Neural crest cell (in vitro differentiated cells): ENCODE measurements around the gene COL4A1. TPM values are rescaled to one million over a fixed set of nuclear protein-coding genes. Genes with fewer than 3 reads are reported as not detected.

Experiments
- DNase-seq: peaks from one replicate; pipeline ENCODE4 v3.0.0; 2021; ENCODE audit warnings: low read depth, mixed read lengths, low spot score
- H3K27ac Mint-ChIP-seq: one replicate; pipeline ENCODE4 v1.8.0; 2021; ENCODE audit warnings: mild to moderate bottlenecking, mixed read lengths; ENCODE audit not compliant: unreplicated experiment
- H3K27me3 Mint-ChIP-seq: 2 replicates; pipeline ENCODE4 v1.8.0; 2021; ENCODE audit warnings: low read depth, mild to moderate bottlenecking, mixed read lengths
- H3K36me3 Mint-ChIP-seq: 2 replicates; pipeline ENCODE4 v1.8.0; 2021; ENCODE audit warnings: low read depth, mild to moderate bottlenecking, mixed read lengths
- H3K4me1 Mint-ChIP-seq: 2 replicates; pipeline ENCODE4 v1.8.0; 2021; ENCODE audit warnings: mixed read lengths
- H3K4me3 Mint-ChIP-seq: one replicate; pipeline ENCODE4 v1.8.0; 2021; ENCODE audit warnings: mild to moderate bottlenecking, mixed read lengths
- H3K9me3 Mint-ChIP-seq: 2 replicates; pipeline ENCODE4 v1.8.0; 2021; ENCODE audit warnings: mixed read lengths
- total RNA-seq: library from RNA; stranded (reverse); gene quantifications from 2 replicates; pipeline ENCODE4 v1.2.1, GENCODE V29; 2021
- TF ChIP-seq, protein P1 (sequence below): fragments of 200-600 bp; sonication (generic); conservative IDR thresholded peaks from 2 replicates; pipeline ENCODE4 v1.5.0; 2021; ENCODE audit warnings: antibody characterized with exemption, mild to moderate bottlenecking

COL4A1 gene
- total RNA-seq, 1 donor from 2014 or later = 65.5 TPM

DNA sequence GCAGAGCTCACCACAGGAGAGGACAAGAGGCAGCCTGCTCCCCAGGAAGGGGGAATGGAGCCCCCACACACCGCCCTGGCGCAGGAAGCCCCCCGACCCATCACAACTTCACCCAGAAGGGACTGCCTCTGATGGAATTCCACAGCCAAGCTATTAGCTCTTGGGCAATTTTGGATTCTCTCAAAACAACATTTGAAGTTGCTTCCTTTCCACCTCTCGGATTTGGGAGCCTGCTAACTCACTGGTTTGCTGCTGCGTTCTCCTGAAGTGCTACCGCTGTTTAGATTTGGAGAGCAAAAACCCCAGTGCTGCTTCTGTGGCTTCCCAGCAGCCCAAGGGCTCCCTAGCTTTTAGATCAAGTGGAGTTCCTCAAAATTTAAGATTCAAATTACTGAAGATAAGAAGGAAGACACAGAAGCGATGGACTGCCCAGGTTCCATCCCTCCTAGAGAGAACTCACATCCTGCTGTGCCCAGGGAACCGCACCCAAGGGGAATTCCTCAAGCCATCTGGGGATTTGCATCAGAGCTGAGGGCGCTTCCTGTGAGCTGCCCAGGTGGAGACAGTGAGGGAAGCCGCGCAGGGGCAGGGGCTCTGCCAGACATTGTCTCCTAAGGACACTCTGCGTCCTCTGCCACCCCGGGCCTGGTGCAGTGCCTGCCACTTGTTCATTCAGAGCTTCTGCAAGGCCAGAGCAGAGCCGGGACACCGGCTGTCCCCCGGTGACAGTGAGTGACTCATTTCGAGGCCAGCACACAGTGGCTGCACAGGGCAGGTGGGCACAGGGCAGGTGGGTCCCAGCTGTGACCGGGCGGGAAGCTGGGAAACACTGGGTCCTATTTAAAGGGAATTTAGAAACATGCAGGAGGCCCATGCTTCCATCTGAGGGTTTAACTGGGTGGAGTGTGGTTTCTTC, 45.5 kb downstream of the COL4A1 start:
- H3K4me3 Mint-ChIP-seq = no peak overlapping the region
- no peaks in the 10 kb centered on the region for H3K36me3 Mint-ChIP-seq
- no peaks in the 10 kb centered on the region for H3K9me3 Mint-ChIP-seq
- no peaks in the 10 kb centered on the region for H3K27me3 Mint-ChIP-seq
- H3K4me1 Mint-ChIP-seq = peaks cover 46% of the 10 kb centered on the region
- TF ChIP-seq, protein P1, sequence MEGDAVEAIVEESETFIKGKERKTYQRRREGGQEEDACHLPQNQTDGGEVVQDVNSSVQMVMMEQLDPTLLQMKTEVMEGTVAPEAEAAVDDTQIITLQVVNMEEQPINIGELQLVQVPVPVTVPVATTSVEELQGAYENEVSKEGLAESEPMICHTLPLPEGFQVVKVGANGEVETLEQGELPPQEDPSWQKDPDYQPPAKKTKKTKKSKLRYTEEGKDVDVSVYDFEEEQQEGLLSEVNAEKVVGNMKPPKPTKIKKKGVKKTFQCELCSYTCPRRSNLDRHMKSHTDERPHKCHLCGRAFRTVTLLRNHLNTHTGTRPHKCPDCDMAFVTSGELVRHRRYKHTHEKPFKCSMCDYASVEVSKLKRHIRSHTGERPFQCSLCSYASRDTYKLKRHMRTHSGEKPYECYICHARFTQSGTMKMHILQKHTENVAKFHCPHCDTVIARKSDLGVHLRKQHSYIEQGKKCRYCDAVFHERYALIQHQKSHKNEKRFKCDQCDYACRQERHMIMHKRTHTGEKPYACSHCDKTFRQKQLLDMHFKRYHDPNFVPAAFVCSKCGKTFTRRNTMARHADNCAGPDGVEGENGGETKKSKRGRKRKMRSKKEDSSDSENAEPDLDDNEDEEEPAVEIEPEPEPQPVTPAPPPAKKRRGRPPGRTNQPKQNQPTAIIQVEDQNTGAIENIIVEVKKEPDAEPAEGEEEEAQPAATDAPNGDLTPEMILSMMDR = no peak
- DNase-seq = no peak
- peak overlapping the region; percentile 13 for H3K27ac Mint-ChIP-seq

DNA sequence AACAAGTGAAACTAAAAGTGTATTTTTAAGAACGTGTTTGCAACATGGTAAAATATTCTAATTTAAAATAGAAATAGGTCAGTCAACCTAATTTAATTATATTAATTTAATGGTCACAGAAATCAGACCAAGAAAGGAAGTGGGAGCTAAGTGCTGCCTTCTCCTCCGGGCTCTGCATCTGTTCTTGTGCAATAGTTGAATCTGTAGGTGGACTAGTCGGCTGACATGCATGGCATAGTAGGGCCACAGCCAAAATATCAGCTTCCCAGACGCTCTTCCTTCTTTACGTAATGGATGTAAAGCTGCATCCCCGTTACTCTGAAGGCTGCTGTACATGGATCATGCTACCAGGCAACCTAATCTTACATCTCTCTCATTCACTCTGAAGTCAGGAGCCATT, 47.3 kb downstream of the COL4A1 start:
- Mint-ChIP-seq H3K36me3 (no peaks in the 10 kb centered on the region), H3K4me1 (peaks cover 40% of the 10 kb centered on the region), H3K9me3 (no peaks in the 10 kb centered on the region), H3K27me3 (no peaks in the 10 kb centered on the region), H3K27ac (no peak overlapping the region), H3K4me3 (no peak overlapping the region)
- TF ChIP-seq, protein P1 = no peak
- DNase-seq = no peak

DNA sequence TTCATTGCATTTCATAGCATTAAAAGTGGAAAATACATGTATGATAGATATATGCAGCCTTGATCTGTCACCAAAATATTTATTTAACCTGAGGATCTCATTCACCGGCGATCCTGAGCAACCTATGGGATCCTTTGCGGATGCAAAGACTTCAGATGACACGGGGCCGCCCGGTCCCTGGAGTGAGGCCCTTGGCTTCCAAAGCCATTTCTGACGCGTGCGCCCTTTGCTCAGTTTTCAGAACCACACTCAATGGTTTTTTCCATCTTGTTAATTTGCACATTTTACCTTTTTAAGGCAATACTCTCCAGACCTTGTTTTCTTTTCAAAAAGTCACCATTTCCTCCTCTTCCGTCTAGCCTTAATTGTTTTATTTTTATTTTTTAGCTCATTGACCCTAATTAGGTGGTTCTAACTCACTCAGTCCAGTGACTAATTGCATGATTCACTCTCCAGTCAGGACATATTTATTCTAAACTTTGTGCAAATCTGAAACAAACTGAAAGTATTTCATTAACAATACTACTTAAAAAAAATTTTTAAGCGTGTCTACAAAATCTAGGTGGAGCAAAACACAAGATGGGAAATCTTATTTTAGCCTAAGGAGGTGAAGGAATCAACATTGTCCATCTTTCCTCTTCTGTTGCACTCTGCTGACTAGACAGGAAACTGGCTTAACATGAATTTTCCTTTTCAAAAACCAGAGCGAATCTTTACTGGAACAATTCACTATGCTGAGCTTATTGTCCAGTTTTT, 47.9 kb downstream of the COL4A1 start:
- H3K4me3 Mint-ChIP-seq = no peak overlapping the region
- H3K4me1 Mint-ChIP-seq = peaks cover 38% of the 10 kb centered on the region
- H3K27ac Mint-ChIP-seq = no peak overlapping the region
- no peaks in the 10 kb centered on the region for H3K9me3 Mint-ChIP-seq
- DNase-seq = no peak
- no peaks in the 10 kb centered on the region for H3K36me3 Mint-ChIP-seq
- TF ChIP-seq, protein P1 = no peak
- H3K27me3 Mint-ChIP-seq = no peaks in the 10 kb centered on the region

DNA sequence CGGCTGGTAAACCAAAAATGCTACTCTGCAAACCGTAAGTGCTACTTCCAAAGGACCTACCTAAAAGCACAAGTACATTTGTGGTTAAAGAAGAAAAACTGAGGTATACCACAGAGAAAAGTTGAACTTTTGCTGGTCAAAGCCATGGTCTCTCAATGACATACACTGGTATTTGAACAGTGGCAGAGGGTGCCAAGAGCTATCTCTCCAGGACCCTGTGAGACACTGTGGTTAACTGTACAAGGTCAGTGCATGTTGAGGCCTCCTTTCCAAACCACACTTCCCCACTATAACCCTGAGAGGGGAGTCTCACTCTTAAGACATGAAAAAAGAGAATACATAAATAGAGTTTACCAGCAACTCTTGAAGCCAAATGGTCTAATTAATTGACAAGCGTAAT, 49.5 kb downstream of the COL4A1 start:
- Mint-ChIP-seq H3K27me3 (no peaks in the 10 kb centered on the region), H3K4me1 (peaks cover 29% of the 10 kb centered on the region), H3K9me3 (no peaks in the 10 kb centered on the region), H3K36me3 (no peaks in the 10 kb centered on the region), H3K4me3 (no peak overlapping the region), H3K27ac (no peak overlapping the region)
- TF ChIP-seq, protein P1 = no peak
- no peak for DNase-seq

DNA sequence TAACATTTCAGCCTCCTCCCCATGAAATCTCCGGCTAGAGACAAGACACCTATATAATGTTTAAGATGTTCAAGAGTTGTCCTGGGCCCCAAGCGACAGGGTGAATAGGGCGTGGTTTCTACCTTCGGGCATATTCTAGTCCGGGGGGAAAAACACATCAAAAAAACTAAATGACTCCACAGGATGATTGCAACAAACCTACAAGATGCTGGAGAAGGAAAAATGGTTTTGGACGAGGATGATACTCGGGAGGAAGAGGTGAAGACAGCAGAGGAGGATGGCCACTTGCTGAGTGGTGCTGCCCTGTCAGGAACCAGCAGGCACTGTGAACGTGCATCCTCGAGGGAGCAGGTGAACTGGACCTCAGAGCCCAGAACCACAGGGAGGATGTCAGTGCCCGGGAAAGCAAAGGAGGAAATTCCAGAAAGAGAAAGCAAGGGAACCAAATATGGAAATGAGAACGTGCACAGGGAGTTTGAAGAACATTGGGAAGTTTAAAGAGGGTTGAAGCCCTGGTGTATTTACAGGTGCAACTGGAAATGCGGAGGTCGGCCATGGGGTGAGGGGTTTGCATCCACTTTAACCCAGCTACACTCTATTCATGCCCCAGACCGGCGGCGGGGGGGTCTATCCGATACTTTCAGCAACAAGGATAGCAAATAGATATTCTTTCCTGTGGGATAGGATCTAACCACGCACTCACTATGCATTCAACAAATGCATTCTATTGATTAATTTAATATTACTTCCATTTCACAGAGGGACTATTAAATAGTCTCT, 50.6 kb downstream of the COL4A1 start:
- no peaks in the 10 kb centered on the region for H3K36me3 Mint-ChIP-seq
- no peaks in the 10 kb centered on the region for H3K27me3 Mint-ChIP-seq
- H3K4me1 Mint-ChIP-seq = peaks cover 18% of the 10 kb centered on the region
- H3K27ac Mint-ChIP-seq = no peak overlapping the region
- no peak overlapping the region for H3K4me3 Mint-ChIP-seq
- H3K9me3 Mint-ChIP-seq = no peaks in the 10 kb centered on the region
- no peak for DNase-seq
- TF ChIP-seq, protein P1 = no peak
